ENCODE data around the gene ANKRD10. TPM values are rescaled to one million over a fixed set of nuclear protein-coding genes. Genes with fewer than 3 reads are reported as not detected.

ANKRD10 gene
- polyA plus RNA-seq, 4 donors, result 213 to 276 (median 225) TPM

- no peak for DNase-seq (ENCODE audit: low read depth in 4 of 4, low spot score in 3 of 4)
These were observed 31.2 kb upstream of the ANKRD10 start for GRCh38 chr13:110945928-110946570.

- no peak for DNase-seq (ENCODE audit: low read depth in 4 of 4, low spot score in 3 of 4)
These were observed 30.4 kb upstream of the ANKRD10 start for GRCh38 chr13:110944968-110945927.

GRCh38 chr13:110944121-110944967 is 29.5 kb upstream of the ANKRD10 start:
- peak in 2 of 4 donors; percentile 3 to 10 for DNase-seq (ENCODE audit: low read depth in 4 of 4, low spot score in 3 of 4)

- DNase-seq (ENCODE audit: low read depth in 4 of 4, low spot score in 3 of 4), result no peak
These were observed 27.5 kb upstream of the ANKRD10 start for GRCh38 chr13:110942248-110942981.

- DNase-seq (ENCODE audit: low read depth in 4 of 4, low spot score in 3 of 4), result no peak
These were observed 24.0 kb upstream of the ANKRD10 start for GRCh38 chr13:110938662-110939421.

- DNase-seq (ENCODE audit: low read depth in 4 of 4, low spot score in 3 of 4), result no peak
These were observed 22.8 kb upstream of the ANKRD10 start for GRCh38 chr13:110937511-110938285.

- no peak for DNase-seq (ENCODE audit: low read depth in 4 of 4, low spot score in 3 of 4)
These were observed 21.6 kb upstream of the ANKRD10 start for GRCh38 chr13:110936519-110936918.

GRCh38 chr13:110932588-110932987 is 17.7 kb upstream of the ANKRD10 start:
- no peak for DNase-seq (ENCODE audit: low read depth in 4 of 4, low spot score in 3 of 4)

- DNase-seq (ENCODE audit: low read depth in 4 of 4, low spot score in 3 of 4), result no peak
These were observed 14.4 kb upstream of the ANKRD10 start for GRCh38 chr13:110929104-110929777.

- DNase-seq (ENCODE audit: low read depth in 4 of 4, low spot score in 3 of 4), result no peak
These were observed 10.2 kb upstream of the ANKRD10 start for GRCh38 chr13:110925023-110925612.

- no peak for DNase-seq (ENCODE audit: low read depth in 4 of 4, low spot score in 3 of 4)
These were observed 9.7 kb upstream of the ANKRD10 start for GRCh38 chr13:110924639-110924934.

- no peak for DNase-seq (ENCODE audit: low read depth in 4 of 4, low spot score in 3 of 4)
These were observed 9.1 kb upstream of the ANKRD10 start for GRCh38 chr13:110923777-110924638.

GRCh38 chr13:110923086-110923485 is 8.2 kb upstream of the ANKRD10 start:
- DNase-seq (ENCODE audit: low read depth in 4 of 4, low spot score in 3 of 4), result no peak

- DNase-seq (ENCODE audit: low read depth in 4 of 4, low spot score in 3 of 4), result no peak
These were observed 7.6 kb upstream of the ANKRD10 start for GRCh38 chr13:110922506-110922905.

- no peak for DNase-seq (ENCODE audit: low read depth in 4 of 4, low spot score in 3 of 4)
These were observed 6.8 kb upstream of the ANKRD10 start for GRCh38 chr13:110921695-110922094.

GRCh38 chr13:110921209-110921608 is 6.3 kb upstream of the ANKRD10 start:
- DNase-seq (ENCODE audit: low read depth in 4 of 4, low spot score in 3 of 4), result no peak

- no peak for DNase-seq (ENCODE audit: low read depth in 4 of 4, low spot score in 3 of 4)
These were observed 5.2 kb upstream of the ANKRD10 start for GRCh38 chr13:110920038-110920437.
